Keratinocyte (primary cell): ENCODE data around the gene UBE4B. TPM values are rescaled to one million over a fixed set of nuclear protein-coding genes. Genes with fewer than 3 reads are reported as not detected.

ENCODE experiments used
- DNase-seq: peaks from one replicate; pipeline ENCODE4 v3.0.0-alpha.2; 2011; ENCODE audit warnings: low read depth, missing footprints, low spot score
- FAIRE-seq: peaks from 2 replicates; lab custom pipeline; 2011; peaks lifted over from hg19 to GRCh38; lab: Jason Lieb, UNC
- H2AFZ ChIP-seq: 2 replicates; pipeline ENCODE4 v1.6.0; 2012; ENCODE audit warnings: low read length, control low read depth, inconsistent platforms; ENCODE audit not compliant: control insufficient read depth
- H3K27ac ChIP-seq: 2 replicates; pipeline ENCODE4 v1.5.1; 2011; ENCODE audit warnings: low read length; ENCODE audit not compliant: control insufficient read depth, insufficient read depth
- H3K27me3 ChIP-seq: 3 replicates; pipeline ENCODE4 v1.6.0; 2011; ENCODE audit warnings: low read length; ENCODE audit not compliant: control insufficient read depth, insufficient read depth; ENCODE audit errors: extremely low read depth
- H3K36me3 ChIP-seq, 2 experiments: 2 replicates in 1 of 2; 3 replicates in 1 of 2; pipeline ENCODE4 v1.5.1; 2011; ENCODE audit warnings: low read length in 2 of 2, mild to moderate bottlenecking in 1 of 2; ENCODE audit not compliant: control insufficient read depth in 2 of 2, insufficient read depth in 2 of 2; ENCODE audit errors: extremely low read depth in 1 of 2
- H3K4me1 ChIP-seq: 3 replicates; pipeline ENCODE4 v1.5.1; 2011; ENCODE audit warnings: low read length; ENCODE audit not compliant: control insufficient read depth, insufficient read depth; ENCODE audit errors: extremely low read depth
- H3K4me2 ChIP-seq: 3 replicates; pipeline ENCODE4 v1.6.0; 2011; ENCODE audit warnings: low read depth, low read length; ENCODE audit not compliant: control insufficient read depth, insufficient read depth; ENCODE audit errors: extremely low read depth
- H3K4me3 ChIP-seq, 3 experiments: fragments of 200-600 bp in 1 of 3; sonication (generic) in 1 of 3; 2 replicates in 2 of 3; 3 replicates in 1 of 3; pipeline ENCODE4 v1.5.1; 2011 to 2016; ENCODE audit warnings: low read length in 3 of 3, mild to moderate bottlenecking in 3 of 3, control low read depth in 2 of 3, inconsistent platforms in 1 of 3, low read depth in 1 of 3, mixed read lengths in 1 of 3, mixed run types in 1 of 3, moderate library complexity in 1 of 3; ENCODE audit not compliant: control insufficient read depth in 2 of 3, insufficient read depth in 2 of 3; ENCODE audit errors: extremely low read depth in 1 of 3
- H3K79me2 ChIP-seq: 2 replicates; pipeline ENCODE4 v1.6.0; 2012; ENCODE audit warnings: low read length; ENCODE audit not compliant: control insufficient read depth, insufficient read depth
- H3K9ac ChIP-seq: 3 replicates; pipeline ENCODE4 v1.6.0; 2011; ENCODE audit warnings: low read length; ENCODE audit not compliant: control insufficient read depth, insufficient read depth; ENCODE audit errors: extremely low read depth
- H3K9me1 ChIP-seq: 3 replicates; pipeline ENCODE4 v1.6.0; 2011; ENCODE audit warnings: low read length; ENCODE audit not compliant: control insufficient read depth, insufficient read depth; ENCODE audit errors: extremely low read depth
- H3K9me3 ChIP-seq: 2 replicates; pipeline ENCODE4 v1.5.1; 2012; ENCODE audit warnings: low read depth, low read length; ENCODE audit not compliant: control insufficient read depth
- H4K20me1 ChIP-seq: 3 replicates; pipeline ENCODE4 v1.6.0; 2011; ENCODE audit warnings: low read length; ENCODE audit not compliant: control insufficient read depth, insufficient read depth; ENCODE audit errors: extremely low read depth
- CTCF ChIP-seq, 3 experiments: IDR thresholded peaks in 1 of 3; conservative IDR thresholded peaks in 1 of 3; optimal IDR thresholded peaks in 1 of 3; 2 replicates in 2 of 3; 3 replicates in 1 of 3; pipeline versions ENCODE3 to v1.5.1; 2011; ENCODE audit warnings: low read length in 3 of 3, mild to moderate bottlenecking in 3 of 3, moderate library complexity in 2 of 3, control low read depth in 1 of 3, inconsistent platforms in 1 of 3; ENCODE audit not compliant: insufficient read depth in 2 of 3; ENCODE audit errors: extremely low read depth in 1 of 3
- EZH2 ChIP-seq: IDR thresholded peaks from one replicate; pipeline ENCODE4 v1.6.1; 2012; ENCODE audit warnings: inconsistent platforms, mild to moderate bottlenecking, low read length, moderate library complexity
- dilution Hi-C: fragments of 300-500 bp; cut with MboI; formaldehyde crosslinking; loops from one replicate; pipeline ENCODE4 v1.7.0; 2020; ENCODE audit warnings: low sequenced_read_pairs; ENCODE audit not compliant: extremely low pct_ligation_motif_present
- polyA plus RNA-seq, 5 experiments: library from polyadenylated mRNA; depleted of rRNA in 3 of 5; stranded (reverse) in 3 of 5; stranded (forward) in 1 of 5; unstranded in 1 of 5; fragments of >200 nt; gene quantifications; 1 replicate in 1 of 5; 2 replicates in 3 of 5; 3 replicates in 1 of 5; pipeline versions ENCODE4 v1.2.1 to v1.2.3, GENCODE V29; 2011 to 2012; ENCODE audit warnings: missing spikeins in 2 of 5, low read depth in 1 of 5, low replicate concordance in 1 of 5

Gene UBE4B
- polyA plus RNA-seq, 1 donor (not counting 4 experiments of a cell fraction or from before 2014, with no cell fraction given), result 14.3 TPM

GRCh38 chr1:10195570-10195969 lies 162.8 kb downstream of the UBE4B start:
- DNase-seq (no peak), FAIRE-seq (no peak)
- Histone ChIP-seq H3K36me3 (no peaks in the 10 kb centered on the region), H3K9me1 (no peaks in the 10 kb centered on the region), H4K20me1 (no peaks in the 10 kb centered on the region), H3K4me1 (no peaks in the 10 kb centered on the region), H3K79me2 (no peaks in the 10 kb centered on the region), H3K4me3 (no peak overlapping the region), H3K27ac (no peak overlapping the region), H3K9me3 (no peaks in the 10 kb centered on the region), H2AFZ (no peak overlapping the region), H3K27me3 (no peaks in the 10 kb centered on the region), H3K4me2 (no peak overlapping the region), H3K9ac (no peak overlapping the region)
- TF ChIP-seq EZH2, result no peak
- dilution Hi-C loops, result no loop called here

- Histone ChIP-seq H3K27me3 (no peaks in the 10 kb centered on the region), H3K9me1 (no peaks in the 10 kb centered on the region), H3K79me2 (no peaks in the 10 kb centered on the region), H3K27ac (no peak overlapping the region), H3K4me1 (no peaks in the 10 kb centered on the region), H4K20me1 (no peaks in the 10 kb centered on the region), H3K4me2 (no peak overlapping the region), H3K9me3 (no peaks in the 10 kb centered on the region), H2AFZ (no peak overlapping the region), H3K9ac (no peak overlapping the region), H3K36me3 (no peaks in the 10 kb centered on the region), H3K4me3 (no peak overlapping the region)
- TF ChIP-seq EZH2, result no peak
- no peak for TF ChIP-seq CTCF (optimal IDR thresholded peaks at IDR 0.05 in 1 of 3, IDR thresholded peaks at IDR 0.05 in 1 of 3, conservative IDR thresholded peaks at IDR 0.05 in 1 of 3; ENCODE audit: extremely low read depth in 1 of 3, insufficient read depth in 2 of 3, low read length in 3 of 3)
- FAIRE-seq (no peak), DNase-seq (no peak)
- dilution Hi-C loops, result no loop called here
Measured at GRCh38 chr1:10196976-10197375, 164.2 kb downstream of the UBE4B start.

- dilution Hi-C loops, result no loop called here
- DNase-seq (no peak), FAIRE-seq (no peak)
Measured at GRCh38 chr1:10200620-10201019, 167.9 kb downstream of the UBE4B start.

More at GRCh38 chr1:10200620-10201019, 167.9 kb downstream of the UBE4B start:
- H3K4me1 ChIP-seq, result no peaks in the 10 kb centered on the region
- no peak overlapping the region for H3K9ac ChIP-seq
- H2AFZ ChIP-seq, result no peak overlapping the region
- H3K27ac ChIP-seq, result no peak overlapping the region
- no peak overlapping the region for H3K4me2 ChIP-seq
- no peaks in the 10 kb centered on the region for H3K9me1 ChIP-seq
- no peak for TF ChIP-seq EZH2
- no peak for TF ChIP-seq CTCF (optimal IDR thresholded peaks at IDR 0.05 in 1 of 3, IDR thresholded peaks at IDR 0.05 in 1 of 3, conservative IDR thresholded peaks at IDR 0.05 in 1 of 3; ENCODE audit: extremely low read depth in 1 of 3, insufficient read depth in 2 of 3, low read length in 3 of 3)
- no peaks in the 10 kb centered on the region for H4K20me1 ChIP-seq
- H3K27me3 ChIP-seq, result no peaks in the 10 kb centered on the region
- H3K9me3 ChIP-seq, result no peaks in the 10 kb centered on the region
- H3K79me2 ChIP-seq, result no peaks in the 10 kb centered on the region
- H3K36me3 ChIP-seq, result no peaks in the 10 kb centered on the region
- no peak overlapping the region for H3K4me3 ChIP-seq
